H1 (cell line): ENCODE data around the gene KHDRBS2. TPM values are rescaled to one million over a fixed set of nuclear protein-coding genes. Genes with fewer than 3 reads are reported as not detected.

ENCODE experiments used
- CTCF ChIA-PET: fragments of 300-600 bp; sonication (Branson Sonifier 250); formaldehyde crosslinking; loops from one replicate; lab custom pipeline; 2021; ENCODE audit not compliant: partially characterized antibody; lab: Charles Lee
- POLR2A ChIA-PET: fragments of 300-600 bp; sonication (Branson Sonifier 250); formaldehyde crosslinking; loops from one replicate; lab custom pipeline; 2021; ENCODE audit warnings: inconsistent platforms; ENCODE audit not compliant: partially characterized antibody; lab: Charles Lee
- DNase-seq, 2 experiments: peaks; one replicate each; pipeline versions ENCODE4 v3.0.0 to v3.0.0-alpha.2; 2010 to 2022; ENCODE audit warnings: low spot score in 2 of 2, low read depth in 1 of 2, mixed read lengths in 1 of 2
- FAIRE-seq: peaks from 2 replicates; lab custom pipeline; 2011; peaks lifted over from hg19 to GRCh38; lab: Jason Lieb, UNC
- H2AFZ ChIP-seq: 2 replicates; pipeline ENCODE4 v1.8.1; 2012; ENCODE audit warnings: low read length, inconsistent platforms
- H2AK5ac ChIP-seq: 2 replicates; pipeline ENCODE4 v1.6.1; 2013; ENCODE audit warnings: low read depth, low read length
- H2BK120ac ChIP-seq: replicated peaks from 2 replicates; pipeline ENCODE3; 2013; ENCODE audit warnings: low read depth, low read length, inconsistent platforms
- H2BK12ac ChIP-seq: 2 replicates; pipeline ENCODE4 v1.6.1; 2013; ENCODE audit warnings: low read depth, low read length
- H2BK15ac ChIP-seq: 2 replicates; pipeline ENCODE4 v1.6.1; 2013; ENCODE audit warnings: low read length
- H2BK20ac ChIP-seq: 2 replicates; pipeline ENCODE4 v1.6.1; 2013; ENCODE audit warnings: low read length
- H2BK5ac ChIP-seq: 2 replicates; pipeline ENCODE4 v1.6.1; 2013; ENCODE audit warnings: low read depth, low read length
- H3K14ac ChIP-seq: 2 replicates; pipeline ENCODE4 v1.6.1; 2013; ENCODE audit warnings: inconsistent platforms; ENCODE audit not compliant: insufficient read length
- H3K18ac ChIP-seq: 2 replicates; pipeline ENCODE4 v1.6.1; 2013; ENCODE audit warnings: low read length; ENCODE audit errors: extremely low read depth
- H3K23ac ChIP-seq: 2 replicates; pipeline ENCODE4 v1.6.1; 2013; ENCODE audit warnings: inconsistent platforms; ENCODE audit not compliant: insufficient read length
- H3K23me2 ChIP-seq: 2 replicates; pipeline ENCODE4 v1.6.1; 2013; ENCODE audit warnings: low read depth, low read length
- H3K27ac ChIP-seq: 2 replicates; pipeline ENCODE4 v1.6.1; 2011; ENCODE audit warnings: low read depth, low read length, inconsistent platforms
- H3K27me3 ChIP-seq, 4 experiments: replicated peaks in 1 of 4; 1 replicate in 1 of 4; 2 replicates in 3 of 4; pipeline versions ENCODE4 v1.6.1 to v1.8.1; 2011 to 2013; ENCODE audit warnings: low read length in 3 of 4, mild to moderate bottlenecking in 3 of 4, inconsistent platforms in 2 of 4, mixed read lengths in 2 of 4, moderate library complexity in 1 of 4; ENCODE audit not compliant: control insufficient read depth in 3 of 4, insufficient read depth in 3 of 4; ENCODE audit errors: extremely low read depth in 1 of 4
- H3K36me3 ChIP-seq, 4 experiments: 2 replicates each; pipeline versions ENCODE4 v1.6.1 to v1.8.1; 2011 to 2013; ENCODE audit warnings: mild to moderate bottlenecking in 4 of 4, low read length in 3 of 4, moderate library complexity in 2 of 4, control low read depth in 1 of 4, inconsistent platforms in 1 of 4; ENCODE audit not compliant: insufficient read depth in 4 of 4, control insufficient read depth in 2 of 4
- H3K4ac ChIP-seq: replicated peaks from 2 replicates; pipeline ENCODE3; 2013; ENCODE audit warnings: low read length, low read depth, mixed read lengths, inconsistent platforms; ENCODE audit not compliant: insufficient read length
- H3K4me1 ChIP-seq, 4 experiments: replicated peaks in 1 of 4; 1 replicate in 1 of 4; 2 replicates in 3 of 4; pipeline versions ENCODE4 v1.6.1 to v1.8.1; 2011 to 2013; ENCODE audit warnings: low read length in 3 of 4, inconsistent platforms in 2 of 4, mixed read lengths in 1 of 4; ENCODE audit not compliant: insufficient read depth in 4 of 4, control insufficient read depth in 3 of 4
- H3K4me2 ChIP-seq, 2 experiments: 2 replicates each; pipeline versions ENCODE4 v1.6.1 to v1.8.1; 2011 to 2013; ENCODE audit warnings: low read depth in 2 of 2, low read length in 2 of 2, control low read depth in 1 of 2, inconsistent platforms in 1 of 2, mild to moderate bottlenecking in 1 of 2; ENCODE audit not compliant: insufficient read depth in 1 of 2
- H3K4me3 ChIP-seq, 4 experiments: fragments of 200-600, 300-600 bp in 1 of 4; sonication (generic), shearing (Covaris generic), sonication (Bioruptor Twin) in 1 of 4; 2 replicates each; pipeline versions ENCODE4 v1.5.1 to v1.8.1; 2011 to 2016; ENCODE audit warnings: low read length in 4 of 4, low read depth in 3 of 4, control low read depth in 2 of 4, inconsistent platforms in 2 of 4, mild to moderate bottlenecking in 2 of 4, mixed read lengths in 1 of 4, moderate library complexity in 1 of 4; ENCODE audit not compliant: insufficient read depth in 2 of 4; ENCODE audit errors: extremely low read depth in 1 of 4
- H3K56ac ChIP-seq: replicated peaks from 2 replicates; pipeline ENCODE3; 2013; ENCODE audit warnings: low read depth, mild to moderate bottlenecking, mixed read lengths, low read length, inconsistent platforms; ENCODE audit not compliant: insufficient read length
- H3K79me1 ChIP-seq: 2 replicates; pipeline ENCODE4 v1.6.1; 2013; ENCODE audit warnings: low read depth, low read length, control low read depth
- H3K79me2 ChIP-seq, 2 experiments: 2 replicates each; pipeline versions ENCODE4 v1.6.1 to v1.8.1; 2012 to 2013; ENCODE audit warnings: low read length in 2 of 2, mild to moderate bottlenecking in 2 of 2, inconsistent platforms in 1 of 2; ENCODE audit not compliant: insufficient read depth in 2 of 2, control insufficient read depth in 1 of 2
- H3K9ac ChIP-seq, 4 experiments: replicated peaks in 1 of 4; 1 replicate in 1 of 4; 2 replicates in 3 of 4; pipeline versions ENCODE4 v1.6.1 to v1.8.1; 2011 to 2013; ENCODE audit warnings: low read depth in 3 of 4, low read length in 3 of 4, control low read depth in 2 of 4, mild to moderate bottlenecking in 2 of 4, moderate library complexity in 2 of 4, inconsistent platforms in 1 of 4; ENCODE audit errors: extremely low read depth in 1 of 4
- H3K9me3 ChIP-seq, 2 experiments: 2 replicates each; pipeline versions ENCODE4 v1.6.1 to v1.8.1; 2012 to 2013; ENCODE audit warnings: mild to moderate bottlenecking in 2 of 2, moderate library complexity in 2 of 2, control low read depth in 1 of 2, inconsistent platforms in 1 of 2, low read depth in 1 of 2, low read length in 1 of 2, mixed read lengths in 1 of 2; ENCODE audit not compliant: insufficient read depth in 2 of 2
- H4K20me1 ChIP-seq, 2 experiments: replicated peaks in 1 of 2; 2 replicates each; pipeline versions ENCODE3 to v1.8.1; 2011 to 2013; ENCODE audit warnings: inconsistent platforms in 2 of 2, low read length in 2 of 2, mild to moderate bottlenecking in 1 of 2; ENCODE audit not compliant: insufficient read depth in 2 of 2, control insufficient read depth in 1 of 2
- H4K5ac ChIP-seq: 2 replicates; pipeline ENCODE4 v1.6.1; 2013; ENCODE audit warnings: low read length, low read depth, mixed read lengths, inconsistent platforms; ENCODE audit not compliant: insufficient read length
- H4K8ac ChIP-seq: 2 replicates; pipeline ENCODE4 v1.8.0; 2013; ENCODE audit warnings: mild to moderate bottlenecking, moderate library complexity, low read length, inconsistent platforms; ENCODE audit not compliant: insufficient read depth; ENCODE audit errors: extremely low read depth
- H4K91ac ChIP-seq: replicated peaks from 2 replicates; pipeline ENCODE3; 2013; ENCODE audit warnings: low read length, mixed read lengths, inconsistent platforms; ENCODE audit not compliant: insufficient read length
- CTCF ChIP-seq, 3 experiments: IDR thresholded peaks; 1 replicate in 2 of 3; 2 replicates in 1 of 3; pipeline versions ENCODE4 v1.5.1 to v1.6.1; 2011; ENCODE audit warnings: low read length in 3 of 3, mild to moderate bottlenecking in 3 of 3, inconsistent platforms in 2 of 3, low read depth in 1 of 3, moderate library complexity in 1 of 3; ENCODE audit not compliant: insufficient read depth in 1 of 3; ENCODE audit errors: control extremely low read depth in 1 of 3
- polyA plus RNA-seq, 7 experiments: library from polyadenylated mRNA; depleted of rRNA in 3 of 7; stranded (reverse) in 5 of 7; unstranded in 2 of 7; fragments of >200 nt in 5 of 7; fragments of 200-250 nt in 2 of 7; gene quantifications; 1 replicate in 5 of 7; 2 replicates in 1 of 7; 4 replicates in 1 of 7; pipeline versions ENCODE4 v1.2.1 to v1.2.3, GENCODE V29; 2011 to 2013; ENCODE audit warnings: missing spikeins in 2 of 7, mixed read lengths in 2 of 7
- total RNA-seq: library from RNA; stranded (reverse); fragmentation: NEBNext Ultra II Directional; extraction: Animal tissue kit (Norgen Biotek cat#: 25700); gene quantifications from 2 replicates; pipeline ENCODE4 v1.2.1, GENCODE V29; 2021

Gene KHDRBS2
- total and polyA plus RNA-seq, 2 of the 8 experiments (the other 6 are each of a cell fraction or from before 2014, with no cell fraction given) = 5.2 to 7.7 TPM

GRCh38 chr6:61989616-61990015 lies 296.4 kb downstream of the KHDRBS2 start:
- Histone ChIP-seq H4K20me1 (no peaks in the 10 kb centered on the region), H2AFZ (no peak overlapping the region), H3K9ac (no peak overlapping the region), H3K23ac (no peak overlapping the region), H2BK5ac (no peak overlapping the region), H3K4me2 (no peak overlapping the region), H3K14ac (no peak overlapping the region), H3K56ac (no peak overlapping the region), H3K4me1 (peaks cover 0 to 3% (median 0%) of the 10 kb centered on the region in 4 experiments; a peak in 1 of 7 replicates), H2AK5ac (no peak overlapping the region), H3K27me3 (no peaks in the 10 kb centered on the region), H3K79me1 (no peaks in the 10 kb centered on the region), H3K4ac (no peak overlapping the region), H3K9me3 (no peaks in the 10 kb centered on the region), H2BK12ac (no peak overlapping the region), H3K18ac (no peak overlapping the region), H4K5ac (no peak overlapping the region), H3K27ac (no peak overlapping the region), H3K4me3 (no peak overlapping the region), H3K23me2 (no peaks in the 10 kb centered on the region), H4K8ac (no peak overlapping the region), H3K36me3 (no peaks in the 10 kb centered on the region), H2BK15ac (no peak overlapping the region), H3K79me2 (no peaks in the 10 kb centered on the region), H4K91ac (no peak overlapping the region), H2BK120ac (no peak overlapping the region), H2BK20ac (no peak overlapping the region)
- ChIA-PET CTCF (no interaction called here), POLR2A (no interaction called here)
- FAIRE-seq = no peak
- no peak for DNase-seq
- TF ChIP-seq CTCF (IDR thresholded peaks at IDR 0.05; ENCODE audit: control extremely low read depth in 1 of 3, insufficient read depth in 1 of 3, low read depth in 1 of 3, low read length in 3 of 3) = no peak
